Measurements from ENCODE around the gene HERC2. TPM values are rescaled to one million over a fixed set of nuclear protein-coding genes. Genes with fewer than 3 reads are reported as not detected.

Gene HERC2
- total RNA-seq, 4 donors from 2014 or later: 54.6 to 112 (median 100) TPM

DNA sequence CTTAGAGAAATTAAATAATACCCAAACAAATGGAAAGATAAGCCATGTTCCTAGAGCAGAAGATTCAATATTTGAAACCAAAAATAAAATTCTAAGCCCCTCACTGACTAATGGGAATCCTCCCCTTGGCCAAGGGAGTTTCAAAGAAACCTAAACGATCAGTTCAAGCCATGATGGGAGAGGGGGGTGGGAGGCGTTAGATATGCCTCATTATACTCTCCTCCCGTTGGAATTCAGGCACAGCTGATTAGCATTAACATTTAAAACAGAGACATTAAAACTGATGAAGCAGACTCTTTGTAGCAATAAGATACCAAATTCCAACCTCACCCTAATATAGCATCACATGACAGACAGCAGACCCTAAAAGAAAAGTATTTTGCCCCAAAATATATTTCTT is 255.7 kb downstream of the HERC2 start:
- H3K27ac ChIP-seq: no peak overlapping the region
- no peaks in the 10 kb centered on the region for H3K36me3 ChIP-seq
- no peak overlapping the region for H3K4me3 ChIP-seq
- no peaks in the 10 kb centered on the region for H3K9me3 ChIP-seq
- no peaks in the 10 kb centered on the region for H3K4me1 ChIP-seq
- no peak for TF ChIP-seq POLR2A (IDR thresholded peaks at IDR 0.05)
- TF ChIP-seq, protein P1, sequence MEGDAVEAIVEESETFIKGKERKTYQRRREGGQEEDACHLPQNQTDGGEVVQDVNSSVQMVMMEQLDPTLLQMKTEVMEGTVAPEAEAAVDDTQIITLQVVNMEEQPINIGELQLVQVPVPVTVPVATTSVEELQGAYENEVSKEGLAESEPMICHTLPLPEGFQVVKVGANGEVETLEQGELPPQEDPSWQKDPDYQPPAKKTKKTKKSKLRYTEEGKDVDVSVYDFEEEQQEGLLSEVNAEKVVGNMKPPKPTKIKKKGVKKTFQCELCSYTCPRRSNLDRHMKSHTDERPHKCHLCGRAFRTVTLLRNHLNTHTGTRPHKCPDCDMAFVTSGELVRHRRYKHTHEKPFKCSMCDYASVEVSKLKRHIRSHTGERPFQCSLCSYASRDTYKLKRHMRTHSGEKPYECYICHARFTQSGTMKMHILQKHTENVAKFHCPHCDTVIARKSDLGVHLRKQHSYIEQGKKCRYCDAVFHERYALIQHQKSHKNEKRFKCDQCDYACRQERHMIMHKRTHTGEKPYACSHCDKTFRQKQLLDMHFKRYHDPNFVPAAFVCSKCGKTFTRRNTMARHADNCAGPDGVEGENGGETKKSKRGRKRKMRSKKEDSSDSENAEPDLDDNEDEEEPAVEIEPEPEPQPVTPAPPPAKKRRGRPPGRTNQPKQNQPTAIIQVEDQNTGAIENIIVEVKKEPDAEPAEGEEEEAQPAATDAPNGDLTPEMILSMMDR (IDR thresholded peaks at IDR 0.05): no peak
- DNase-seq: no peak
- H3K27me3 ChIP-seq: no peaks in the 10 kb centered on the region

Small RNA genes within 50 kb of the gene (small RNA-seq; reads per million reads assigned to genes)
- 0 reads per million in 2 donors for gene AC091304.5

Other genes with a start within 250 kb of the HERC2 start
- 1 to 10 TPM in 2 of 4 donors, not detected in 2; 1.4 to 3.0 TPM for gene OCA2, start 222.9 kb downstream of the HERC2 start, total RNA-seq
- not detected for gene GOLGA6L24, start 35.9 kb upstream of the HERC2 start, total RNA-seq
- gene GOLGA8F, start 56.5 kb upstream of the HERC2 start, total RNA-seq: not detected
- gene GOLGA8G, start 210.8 kb upstream of the HERC2 start, total RNA-seq: not detected
- gene GOLGA6L25, start 231.4 kb upstream of the HERC2 start, total RNA-seq: not detected